GM21515 (cell line): ENCODE measurements around the gene FBXO36.
"Not testable (repeated sequence)": the region's sequence is repeated elsewhere in the genome, so short reads cannot be mapped to it uniquely, and the experiment has no call there.

ENCODE experiments used
- ATAC-seq: cut with Tn5 transposase; IDR thresholded peaks from one replicate; pipeline ENCODE4 v1.9.1; 2021; ENCODE audit not compliant: unreplicated experiment

Gene FBXO36, protein sequence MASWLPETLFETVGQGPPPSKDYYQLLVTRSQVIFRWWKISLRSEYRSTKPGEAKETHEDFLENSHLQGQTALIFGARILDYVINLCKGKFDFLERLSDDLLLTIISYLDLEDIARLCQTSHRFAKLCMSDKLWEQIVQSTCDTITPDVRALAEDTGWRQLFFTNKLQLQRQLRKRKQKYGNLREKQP

DNA sequence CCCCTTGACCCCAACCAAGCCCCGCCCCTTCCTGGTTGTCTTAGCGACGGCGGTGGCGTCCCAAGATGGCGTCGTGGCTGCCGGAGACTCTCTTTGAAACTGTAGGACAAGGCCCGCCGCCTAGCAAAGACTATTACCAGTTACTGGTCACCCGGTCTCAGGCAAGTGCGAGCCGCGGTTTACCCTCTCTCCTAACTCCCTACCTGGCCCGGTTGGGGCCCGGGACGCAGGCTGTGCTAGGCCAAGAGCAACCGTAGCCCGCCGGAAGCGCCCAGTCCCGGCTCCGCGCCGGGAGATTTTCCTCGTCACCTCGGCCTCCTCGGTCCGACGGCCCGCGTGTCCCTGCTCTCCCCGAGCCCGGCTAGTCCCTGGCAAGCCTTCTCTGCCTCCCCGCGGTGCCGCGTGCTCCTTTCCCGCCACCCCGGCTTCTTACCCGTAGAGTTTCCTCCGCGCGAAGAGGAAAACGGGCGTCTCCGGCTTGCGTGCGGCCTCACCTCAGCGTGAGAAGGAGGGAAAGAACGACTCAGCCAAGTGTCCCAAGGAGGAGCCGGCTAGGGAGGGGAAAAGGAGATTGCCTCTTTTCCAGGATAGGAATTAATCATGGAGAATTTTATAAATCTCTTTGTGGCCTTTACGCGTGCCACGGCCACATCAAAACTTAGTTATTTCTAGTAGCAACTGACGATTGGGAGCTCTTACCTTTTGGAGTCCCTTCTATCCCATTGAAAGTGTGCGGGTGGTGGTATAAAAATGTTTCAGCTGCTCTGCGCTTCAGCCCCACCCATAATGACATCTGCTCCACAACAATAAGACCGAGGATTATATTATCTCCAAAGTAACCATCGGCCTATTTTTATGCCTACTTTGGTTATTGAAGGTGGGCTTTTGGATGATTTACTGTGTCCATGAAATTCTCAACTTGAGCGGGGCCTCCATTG is at the start of gene FBXO36:
Gene FBXO36, plus strand, starts transcription at position 55 of the 938 bp plus-strand sequence. Its CDS starts 11 bp downstream, at position 66.
- ATAC-seq: peak; percentile 67

DNA sequence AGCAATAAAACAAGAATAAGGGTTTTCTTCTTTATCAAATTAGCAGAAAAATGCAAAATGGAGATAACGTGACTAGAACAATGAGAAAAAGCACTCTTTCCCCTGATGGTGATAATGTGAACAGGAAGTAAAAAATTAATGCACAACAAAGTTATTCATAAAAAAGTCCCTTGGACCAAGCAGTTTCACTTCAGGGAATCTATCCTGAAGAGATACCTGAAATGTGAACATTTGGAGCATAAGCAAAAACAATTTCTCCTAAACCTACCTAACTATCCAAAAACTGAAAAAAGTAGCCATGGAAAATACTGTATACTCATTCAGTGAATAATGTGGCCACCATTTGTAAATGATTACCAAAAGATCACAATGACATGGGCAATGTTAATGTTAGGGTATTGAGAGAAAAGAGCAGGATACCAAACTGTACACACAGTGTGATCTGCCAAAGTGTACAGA is 49.2 kb upstream of the FBXO36 start:
- ATAC-seq: no peak

DNA sequence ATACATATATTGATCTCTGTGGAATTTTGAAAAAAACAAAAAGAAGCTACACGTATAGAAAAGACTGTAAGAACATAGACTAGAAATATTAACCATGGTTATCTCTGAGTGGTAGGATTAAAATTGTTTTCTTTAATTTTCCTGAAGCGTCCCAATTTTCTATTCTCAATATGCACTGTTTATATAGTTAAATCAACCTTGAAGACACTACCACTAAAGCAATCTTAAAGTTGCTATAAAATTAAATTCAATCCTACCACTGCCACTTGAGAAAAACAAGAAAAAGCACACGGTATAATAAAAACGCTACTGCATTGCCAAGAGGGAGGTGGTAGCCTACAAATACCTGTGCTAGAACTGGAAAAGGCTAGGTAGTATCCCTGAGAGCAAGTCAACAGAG is 47.7 kb upstream of the FBXO36 start:
- no peak for ATAC-seq

DNA sequence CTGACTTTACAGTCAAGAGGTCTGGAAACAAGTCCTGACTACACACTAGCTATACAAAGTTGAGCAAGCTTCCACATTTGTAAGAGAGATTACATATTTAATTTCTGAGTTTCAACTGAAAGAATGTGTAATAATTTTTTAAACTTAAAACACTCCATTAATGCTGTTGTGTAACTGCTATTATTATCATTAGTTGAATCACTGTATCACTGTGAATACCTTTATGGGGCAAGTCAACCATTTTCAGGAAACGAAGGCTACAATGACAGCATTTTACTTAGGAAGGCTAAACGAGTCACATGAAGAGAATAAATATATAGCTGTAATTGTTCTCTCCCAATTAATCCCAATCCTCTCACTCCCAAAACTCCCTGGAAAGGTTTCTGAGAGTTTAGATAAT is 46.8 kb upstream of the FBXO36 start:
- no peak for ATAC-seq

DNA sequence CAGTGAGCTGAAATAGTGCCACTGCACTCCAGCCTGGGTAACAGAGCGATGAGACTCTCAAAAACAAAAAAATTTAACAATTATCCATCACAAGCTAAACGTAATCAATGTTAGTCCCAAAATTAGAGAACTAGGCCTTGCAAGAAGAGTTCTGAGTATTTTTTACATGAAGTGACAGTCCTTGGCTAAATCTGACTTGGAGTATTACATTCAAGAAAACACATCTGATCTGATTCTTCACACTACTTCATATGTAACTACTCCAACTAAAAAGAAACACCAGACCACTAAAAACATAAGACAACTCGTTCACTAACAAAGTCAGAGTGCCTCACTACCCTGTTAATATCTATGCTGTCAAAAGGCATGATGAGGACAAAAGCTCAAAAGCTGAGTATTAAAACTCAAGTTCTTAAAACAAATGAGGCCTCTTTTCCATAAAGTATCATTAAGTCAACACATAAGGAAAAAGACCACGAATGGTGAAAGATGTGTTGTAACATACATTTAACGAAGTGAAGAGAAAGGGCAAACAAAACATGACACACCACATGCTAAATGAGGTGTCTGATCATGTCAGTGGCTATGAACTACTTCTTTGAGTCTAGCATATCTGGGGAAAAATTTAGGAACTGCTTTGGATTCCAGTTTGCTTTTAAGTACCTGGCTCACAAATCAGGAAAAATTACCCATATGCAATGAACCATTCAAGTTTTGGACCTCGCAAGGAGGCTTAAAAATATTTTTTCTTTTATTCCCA is 42.9 kb upstream of the FBXO36 start:
- no peak for ATAC-seq

DNA sequence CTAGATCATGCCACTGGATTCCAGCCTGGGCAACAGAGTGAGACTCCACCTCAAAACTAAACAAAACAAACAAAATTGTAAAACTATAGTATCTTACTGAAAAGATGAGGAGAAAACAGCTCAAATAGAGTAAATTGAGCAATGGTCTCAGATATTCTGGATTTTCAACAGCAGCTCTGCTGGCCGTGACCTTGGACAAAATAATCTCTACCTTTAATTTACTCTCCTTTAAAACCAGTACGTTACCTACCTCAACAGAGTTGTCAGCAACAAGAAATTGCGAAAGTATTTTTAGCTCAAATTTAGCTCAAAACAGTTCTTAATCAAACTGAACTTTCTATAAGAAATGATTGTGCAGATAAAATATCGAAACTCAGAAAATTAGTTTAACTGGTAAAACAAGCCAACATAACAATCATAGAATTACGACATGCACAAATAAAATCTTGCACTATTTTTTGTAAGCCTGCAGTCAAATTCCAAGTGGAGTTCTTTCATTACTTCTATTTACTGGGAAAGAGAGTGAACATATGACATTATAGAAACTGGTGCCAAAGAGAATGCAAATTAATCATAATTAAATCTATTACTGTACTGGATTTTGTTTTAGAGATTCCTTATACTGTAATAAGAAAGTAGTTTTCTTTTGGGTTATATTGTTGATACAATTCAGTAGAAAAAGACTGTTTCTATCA is 41.3 kb upstream of the FBXO36 start:
- no peak for ATAC-seq

DNA sequence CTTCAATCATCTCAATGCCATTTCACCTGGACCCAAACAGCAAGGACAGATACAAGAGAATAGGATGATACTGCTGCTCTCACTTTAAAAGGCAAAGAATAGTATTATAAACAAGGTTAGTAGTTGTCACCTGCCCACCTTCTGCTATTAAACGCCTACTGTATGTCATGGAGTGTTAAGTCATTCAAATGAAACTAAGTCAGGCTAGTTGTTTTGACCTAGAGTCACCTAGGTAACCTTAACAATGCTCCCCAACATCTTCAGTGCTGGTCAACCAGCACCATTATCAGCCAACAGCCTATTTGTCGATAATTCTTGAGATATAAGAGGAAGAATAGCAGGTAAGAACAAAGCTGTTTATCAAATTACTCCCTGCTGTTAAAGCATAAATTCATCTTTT is 39.7 kb upstream of the FBXO36 start:
- ATAC-seq: no peak

DNA sequence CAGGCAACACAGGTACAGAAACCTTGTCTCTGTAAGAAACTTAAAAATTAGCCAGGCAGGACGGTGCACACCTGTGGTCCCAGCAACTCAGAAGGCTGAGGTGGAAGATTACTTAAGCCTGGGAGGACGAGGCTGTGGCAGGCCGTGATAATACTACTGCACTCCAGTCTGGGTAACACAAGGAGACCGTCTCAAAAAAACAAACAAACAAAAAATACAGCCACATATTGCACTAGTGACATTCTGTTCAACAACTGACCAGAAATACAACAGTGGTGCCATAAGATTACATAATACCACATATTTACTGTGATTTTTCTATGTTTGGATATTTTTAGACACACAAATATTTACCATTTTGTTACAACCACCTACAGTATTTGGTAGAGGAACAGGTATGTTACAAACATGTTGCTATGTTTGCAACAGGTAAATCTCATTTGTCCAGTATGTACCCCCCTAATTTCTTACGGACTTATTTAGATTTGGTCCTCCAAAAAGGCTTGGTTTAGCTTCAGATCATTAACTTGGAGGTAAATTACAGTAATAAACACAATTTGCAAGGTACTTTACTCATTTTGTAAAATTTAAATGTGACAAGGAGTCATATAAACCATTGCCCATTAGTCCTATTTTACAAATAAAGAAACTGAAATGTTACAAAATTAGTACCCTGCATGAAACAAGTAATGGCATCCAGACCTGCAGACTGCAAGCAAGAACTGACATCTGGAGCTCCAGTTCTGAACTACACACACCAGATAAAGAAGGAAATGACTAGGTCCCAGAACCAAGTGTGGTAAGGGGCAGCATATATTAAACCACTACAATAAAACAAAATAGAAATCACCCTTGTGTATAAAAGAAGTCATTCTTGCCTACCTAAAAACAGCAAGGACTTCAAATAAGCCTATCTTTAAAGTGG is 37.3 kb upstream of the FBXO36 start:
- ATAC-seq: peak; percentile 66

DNA sequence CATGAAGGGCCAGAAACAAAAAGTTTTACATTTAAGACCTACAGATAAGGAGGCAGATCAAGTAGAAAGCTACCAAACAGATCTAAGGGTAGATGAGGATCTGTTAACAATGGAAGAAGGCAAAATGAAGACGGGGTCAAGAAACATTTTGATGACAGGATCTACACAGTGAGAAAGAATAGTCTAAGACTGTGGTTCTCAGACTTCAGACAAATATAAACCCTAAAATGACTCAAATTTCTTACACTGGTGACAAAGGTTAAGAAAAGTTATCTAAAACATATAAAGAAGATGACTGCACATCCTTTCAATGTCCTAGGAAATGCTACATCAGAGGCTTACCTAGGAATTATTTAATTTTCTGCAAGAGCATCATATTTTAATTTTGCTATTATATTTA is 34.9 kb upstream of the FBXO36 start:
- ATAC-seq: no peak

DNA sequence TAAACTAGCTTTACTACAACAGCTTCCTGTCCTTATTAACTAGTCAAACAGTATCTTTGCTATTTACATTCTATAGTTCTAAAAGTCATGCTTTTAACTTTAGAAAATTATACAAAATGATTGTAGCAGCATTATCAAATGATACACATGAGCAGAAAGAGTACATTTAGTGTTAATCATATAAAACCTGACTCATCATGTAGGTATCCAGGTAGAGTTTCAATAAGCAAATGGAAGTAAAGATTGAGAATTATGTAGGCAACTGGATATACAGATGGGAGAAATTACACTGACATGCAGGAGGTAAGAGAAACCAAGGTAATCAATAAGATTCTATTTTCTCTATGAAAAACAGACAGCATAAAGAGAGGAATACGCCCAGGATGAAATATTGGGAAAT is 34.3 kb upstream of the FBXO36 start:
- no peak for ATAC-seq

DNA sequence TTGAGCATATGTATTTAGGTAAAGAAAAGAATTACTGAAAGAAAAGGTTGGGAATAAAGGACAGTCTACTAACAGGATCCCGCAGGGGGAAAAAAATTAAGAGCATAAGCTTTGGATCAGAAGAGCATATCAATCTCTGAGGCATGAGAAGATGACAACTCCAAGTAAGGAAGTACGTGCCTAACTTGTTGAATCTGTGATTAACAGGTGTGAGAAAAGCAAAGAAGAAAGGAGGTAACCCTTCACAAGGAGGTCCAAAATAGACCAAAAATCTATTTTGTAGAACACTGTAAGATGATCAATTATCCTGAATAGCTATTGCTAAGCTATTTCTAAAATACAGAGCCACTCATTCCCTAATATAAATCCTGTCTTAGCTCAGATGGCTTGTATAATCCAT is 33.3 kb upstream of the FBXO36 start:
- ATAC-seq: no peak

DNA sequence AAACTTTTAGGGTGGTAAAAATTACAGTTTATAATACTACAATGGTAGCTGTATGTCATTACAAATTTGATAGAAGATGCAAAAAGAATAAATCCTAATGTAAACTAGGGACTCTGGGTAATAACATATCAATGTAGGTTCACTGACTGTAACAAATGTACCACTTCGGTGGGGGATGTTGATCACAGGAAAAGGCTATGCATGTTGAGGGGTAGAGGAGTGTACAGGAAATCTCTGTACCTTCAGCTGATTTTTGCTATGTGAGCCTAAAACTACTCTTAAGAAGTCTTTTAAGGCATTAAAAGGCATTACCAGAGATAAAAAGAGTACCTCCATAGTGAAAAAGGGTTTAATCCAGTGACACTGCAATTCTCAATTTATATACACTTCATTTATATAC is 25.4 kb upstream of the FBXO36 start:
- no peak for ATAC-seq

DNA sequence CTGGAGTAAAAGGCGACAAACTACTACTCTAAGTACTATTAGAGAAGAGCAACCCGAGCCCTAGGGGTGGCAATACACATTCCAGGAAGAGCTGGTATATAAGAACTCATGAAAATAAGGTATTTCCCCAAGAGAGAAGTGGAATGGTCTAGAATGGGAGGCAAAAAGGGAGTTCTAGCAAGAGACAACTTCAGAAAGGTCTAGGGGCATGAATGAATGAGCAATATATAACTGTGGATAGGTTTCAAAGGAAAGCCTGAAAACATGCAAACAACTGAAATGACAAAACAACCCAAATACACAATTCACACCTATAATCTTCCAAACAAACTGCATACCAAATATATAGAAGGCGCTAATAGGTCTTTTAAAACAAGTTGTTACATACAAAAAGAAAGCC is 22.7 kb upstream of the FBXO36 start:
- no peak for ATAC-seq

DNA sequence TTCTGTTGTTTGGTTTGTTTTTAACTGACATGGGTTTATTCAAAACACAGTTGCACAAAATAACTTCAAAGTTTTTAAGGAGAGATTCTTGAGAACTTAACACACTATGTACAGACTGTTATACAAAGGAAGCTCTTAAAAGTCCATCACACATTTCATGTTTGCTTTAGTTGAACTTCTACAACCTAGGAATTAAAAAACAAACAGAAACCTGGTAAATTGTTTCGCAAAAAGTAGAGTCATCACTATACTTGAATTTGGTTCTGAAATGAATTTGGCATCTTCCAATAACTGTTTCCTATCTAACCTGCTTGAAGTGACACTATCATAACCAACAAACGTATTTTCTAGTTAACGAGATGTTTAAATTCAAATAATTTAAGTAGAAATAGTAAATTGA is 22.3 kb upstream of the FBXO36 start:
- no peak for ATAC-seq

DNA sequence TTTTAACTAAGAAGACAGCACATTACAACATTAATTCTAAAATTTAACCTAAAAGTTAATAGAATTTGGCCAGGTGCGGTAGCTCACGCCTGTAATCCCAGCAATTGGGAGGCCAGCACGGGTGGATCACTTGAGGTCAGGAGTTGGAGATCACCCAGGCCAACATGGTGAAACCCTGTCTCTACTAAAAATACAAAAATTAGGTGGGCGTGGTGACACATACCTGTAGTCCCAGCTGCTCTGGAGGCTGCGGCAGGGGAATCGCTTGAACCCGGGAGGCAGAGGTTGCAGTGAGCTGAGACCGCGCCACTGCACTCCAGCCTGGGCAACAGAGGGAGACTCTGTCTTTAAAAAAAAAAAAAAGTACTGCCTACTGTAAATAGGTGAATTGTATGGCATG is 21.8 kb upstream of the FBXO36 start:
- not testable (repeated sequence) for ATAC-seq

DNA sequence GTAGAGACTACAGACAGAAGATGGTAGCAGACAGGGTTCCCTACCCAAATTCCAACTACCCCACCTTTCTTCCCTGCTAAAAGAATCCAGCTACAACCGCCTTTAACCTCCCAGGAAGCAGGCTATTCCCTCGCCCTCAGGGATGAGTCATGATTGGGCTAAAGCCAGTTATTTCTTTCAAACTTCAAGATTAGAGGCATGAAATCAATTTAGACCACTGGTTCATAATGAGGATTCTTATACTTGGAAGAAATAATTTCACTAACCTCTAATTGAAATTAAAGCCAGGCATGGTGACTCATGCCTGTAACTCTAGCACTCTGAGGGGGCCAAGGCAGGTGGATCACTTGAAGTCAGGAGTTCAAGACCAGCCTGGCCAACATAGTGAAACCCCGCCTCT is 20.5 kb upstream of the FBXO36 start:
- ATAC-seq: no peak

DNA sequence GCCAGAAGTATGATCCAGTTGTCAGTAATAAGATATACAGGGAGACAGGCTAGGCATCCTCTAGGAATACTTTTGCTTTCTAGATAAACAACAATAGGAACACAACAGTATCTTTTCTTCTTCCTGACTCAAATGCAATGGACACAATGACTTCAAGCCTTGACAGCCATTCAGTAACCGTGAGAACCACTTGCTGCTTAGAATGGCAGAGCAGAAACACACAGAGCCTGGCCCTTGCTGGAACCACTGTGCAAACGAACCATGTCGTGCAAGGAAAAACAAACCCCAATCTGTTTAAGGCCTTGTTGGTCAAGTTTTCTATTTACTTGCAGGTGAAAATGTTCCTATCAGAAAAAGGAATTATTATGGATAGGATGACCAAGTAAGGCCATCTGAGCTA is 19.3 kb upstream of the FBXO36 start:
- no peak for ATAC-seq

DNA sequence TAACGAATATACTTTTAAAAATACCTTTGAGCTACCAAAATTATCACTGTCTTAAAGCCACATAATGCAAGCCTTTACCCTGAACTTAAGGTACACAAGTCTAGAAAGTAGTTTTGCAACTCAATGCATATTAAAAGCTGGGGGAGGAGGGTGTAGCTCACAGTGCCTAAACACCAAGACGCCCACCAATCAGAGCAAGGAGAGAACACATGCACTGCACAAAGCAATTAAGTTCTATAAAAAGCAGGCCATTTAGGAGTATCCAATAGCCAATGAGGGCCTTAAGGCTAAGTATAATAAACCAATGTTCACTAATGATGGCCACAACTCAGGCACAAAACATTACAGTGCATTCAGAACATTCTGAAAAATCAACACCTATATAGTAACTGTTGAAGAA is 16.7 kb upstream of the FBXO36 start:
- ATAC-seq: no peak

DNA sequence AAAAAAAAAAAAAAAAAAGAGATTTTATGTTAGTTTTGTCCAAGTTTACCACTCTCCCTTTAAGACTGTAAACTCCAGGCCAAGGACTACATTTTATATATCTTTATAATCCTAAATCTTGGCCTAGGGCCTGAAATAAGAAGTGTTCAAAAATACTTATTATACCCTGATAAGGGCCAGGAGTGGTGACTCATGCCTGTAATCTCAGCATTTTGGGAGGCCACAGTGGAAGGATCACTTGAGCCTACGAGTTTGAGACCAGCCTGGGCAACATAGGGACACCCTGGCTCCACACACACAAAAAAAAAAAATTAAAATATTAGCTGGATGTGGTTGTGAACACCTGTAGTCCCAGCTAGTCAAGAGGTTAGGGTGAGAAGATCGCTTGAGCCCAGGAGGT is 13.2 kb upstream of the FBXO36 start:
- no peak for ATAC-seq
